Suppressor macrophage treated with lipopolysaccharide for 4 hours (primary cell): ENCODE data around the gene ZNF37A.
"Not testable (repeated sequence)": the region's sequence is repeated elsewhere in the genome, so short reads cannot be mapped to it uniquely, and the experiment has no call there.

Source experiments
- DNase-seq: peaks from one replicate; pipeline ENCODE4 v3.0.0-alpha.2; 2020

ZNF37A gene

GRCh38 chr10:38094158-38094926, at the start of gene ZNF37A:
Gene ZNF37A (plus strand): TSS chr10:38094337. CDS start chr10:38096618, 2,281 bp downstream.
- DNase-seq = peak; percentile 98

- no peak for DNase-seq
These were observed 49.0 kb upstream of the ZNF37A start for GRCh38 chr10:38045129-38045528.

GRCh38 chr10:38047666-38048065, 46.5 kb upstream of the ZNF37A start:
- no peak for DNase-seq

- DNase-seq = no peak
These were observed 43.9 kb upstream of the ZNF37A start for GRCh38 chr10:38050212-38050611.

- peak; percentile 26 for DNase-seq
These were observed 39.8 kb upstream of the ZNF37A start for GRCh38 chr10:38054361-38054797.

GRCh38 chr10:38055274-38055894, 38.8 kb upstream of the ZNF37A start:
- DNase-seq = not testable (repeated sequence)

- DNase-seq = not testable (repeated sequence)
These were observed 24.5 kb upstream of the ZNF37A start for GRCh38 chr10:38069663-38070062.

GRCh38 chr10:38070501-38070900, 23.6 kb upstream of the ZNF37A start:
- no peak for DNase-seq

- no peak for DNase-seq
These were observed 21.6 kb upstream of the ZNF37A start for GRCh38 chr10:38072552-38072951.

- DNase-seq = no peak
These were observed 17.4 kb upstream of the ZNF37A start for GRCh38 chr10:38076687-38077086.

- DNase-seq = not testable (repeated sequence)
These were observed 819 bp upstream of the ZNF37A start for GRCh38 chr10:38093318-38093717.

- no peak for DNase-seq
These were observed 350 bp upstream of the ZNF37A start for GRCh38 chr10:38093816-38094157.

GRCh38 chr10:38094927-38095574, 914 bp downstream of the ZNF37A start:
- no peak for DNase-seq

GRCh38 chr10:38102880-38103279, 8.7 kb downstream of the ZNF37A start:
- no peak for DNase-seq

- DNase-seq = no peak
These were observed 9.6 kb downstream of the ZNF37A start for GRCh38 chr10:38103756-38104155.

- DNase-seq = no peak
These were observed 18.0 kb downstream of the ZNF37A start for GRCh38 chr10:38112159-38112558.

GRCh38 chr10:38118072-38118807, 24.1 kb downstream of the ZNF37A start:
- no peak for DNase-seq

GRCh38 chr10:38119038-38119437, 24.9 kb downstream of the ZNF37A start:
- no peak for DNase-seq

- no peak for DNase-seq
These were observed 33.7 kb downstream of the ZNF37A start for GRCh38 chr10:38127812-38128211.

GRCh38 chr10:38143587-38143986, 49.5 kb downstream of the ZNF37A start:
- DNase-seq = no peak

- no peak for DNase-seq
These were observed 52.6 kb downstream of the ZNF37A start for GRCh38 chr10:38146579-38147333.

GRCh38 chr10:38147686-38148085, 53.5 kb downstream of the ZNF37A start:
- DNase-seq = no peak
